22Rv1 (cell line): ENCODE measurements around the gene BHLHE40.

ENCODE experiments used
- ZFX ChIP-seq: fragments of 450-650 bp; IDR thresholded peaks from 2 replicates; pipeline ENCODE4 v1.6.1; 2017; ENCODE audit warnings: antibody characterized with exemption, borderline replicate concordance
- TF ChIP-seq, protein P1 (sequence below): fragments of 450-650 bp; IDR thresholded peaks from 2 replicates; pipeline ENCODE4 v1.5.1; 2017; ENCODE audit warnings: mild to moderate bottlenecking

DNA sequence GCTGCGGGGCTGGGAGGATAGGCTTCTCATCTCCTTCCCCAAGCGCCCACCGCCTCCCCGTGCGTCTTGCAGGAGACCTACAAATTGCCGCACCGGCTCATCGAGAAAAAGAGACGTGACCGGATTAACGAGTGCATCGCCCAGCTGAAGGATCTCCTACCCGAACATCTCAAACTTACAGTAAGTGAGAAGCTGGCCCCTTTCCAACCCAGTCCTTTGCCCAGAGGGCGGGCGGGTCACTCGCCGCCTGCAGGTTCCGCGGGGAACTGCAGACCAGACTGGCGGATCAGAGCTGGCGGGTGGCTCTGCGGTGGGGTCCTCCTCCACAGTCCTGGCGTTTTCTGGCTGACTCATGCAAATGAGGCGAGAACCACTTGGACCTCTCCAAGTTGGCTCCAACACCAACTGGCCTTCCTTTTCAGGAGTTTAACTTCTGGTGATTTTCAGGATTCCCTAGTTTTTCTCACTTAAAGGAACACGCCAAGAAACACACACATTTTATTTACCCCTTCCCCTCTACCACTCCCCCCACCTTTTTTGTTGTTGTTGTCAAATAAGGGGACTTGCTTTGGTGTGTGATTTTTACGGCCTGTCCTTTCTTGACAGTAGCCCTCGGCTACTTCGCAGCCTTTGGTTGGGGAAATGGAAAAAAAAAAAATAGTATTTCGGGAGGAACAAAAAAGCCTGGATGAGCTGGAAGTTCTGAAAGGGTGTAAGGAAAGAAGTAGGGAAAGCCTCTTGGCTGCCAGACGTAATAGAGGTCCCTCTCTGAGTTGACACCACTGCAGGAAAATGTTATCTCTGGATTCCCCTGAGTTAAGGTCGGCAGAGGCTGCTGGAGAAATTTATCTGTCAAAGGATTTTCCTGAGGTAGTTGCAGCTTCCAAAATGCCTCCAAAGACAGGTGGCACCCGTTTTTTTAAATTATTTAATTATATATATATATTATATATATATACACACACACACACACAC is 1.3 kb downstream of the BHLHE40 start:
- TF ChIP-seq, protein P1, sequence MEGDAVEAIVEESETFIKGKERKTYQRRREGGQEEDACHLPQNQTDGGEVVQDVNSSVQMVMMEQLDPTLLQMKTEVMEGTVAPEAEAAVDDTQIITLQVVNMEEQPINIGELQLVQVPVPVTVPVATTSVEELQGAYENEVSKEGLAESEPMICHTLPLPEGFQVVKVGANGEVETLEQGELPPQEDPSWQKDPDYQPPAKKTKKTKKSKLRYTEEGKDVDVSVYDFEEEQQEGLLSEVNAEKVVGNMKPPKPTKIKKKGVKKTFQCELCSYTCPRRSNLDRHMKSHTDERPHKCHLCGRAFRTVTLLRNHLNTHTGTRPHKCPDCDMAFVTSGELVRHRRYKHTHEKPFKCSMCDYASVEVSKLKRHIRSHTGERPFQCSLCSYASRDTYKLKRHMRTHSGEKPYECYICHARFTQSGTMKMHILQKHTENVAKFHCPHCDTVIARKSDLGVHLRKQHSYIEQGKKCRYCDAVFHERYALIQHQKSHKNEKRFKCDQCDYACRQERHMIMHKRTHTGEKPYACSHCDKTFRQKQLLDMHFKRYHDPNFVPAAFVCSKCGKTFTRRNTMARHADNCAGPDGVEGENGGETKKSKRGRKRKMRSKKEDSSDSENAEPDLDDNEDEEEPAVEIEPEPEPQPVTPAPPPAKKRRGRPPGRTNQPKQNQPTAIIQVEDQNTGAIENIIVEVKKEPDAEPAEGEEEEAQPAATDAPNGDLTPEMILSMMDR: peak; percentile 95
- no peak for TF ChIP-seq ZFX
